Measurements from ENCODE around the gene CDIPT.
"Not testable (repeated sequence)": the region's sequence is repeated elsewhere in the genome, so short reads cannot be mapped to it uniquely, and the experiment has no call there.

The CDIPT gene

GRCh38 chr16:29858149-29858849, 4.7 kb downstream of the CDIPT start:
- no peak for DNase-seq (ENCODE audit: low read depth)

- DNase-seq (ENCODE audit: low read depth), result no peak
Observed at GRCh38 chr16:29857133-29857760, 5.8 kb downstream of the CDIPT start.

GRCh38 chr16:29854520-29855100, 8.4 kb downstream of the CDIPT start:
- no peak for DNase-seq (ENCODE audit: low read depth)

- DNase-seq (ENCODE audit: low read depth), result no peak
Observed at GRCh38 chr16:29852654-29853053, 10.4 kb downstream of the CDIPT start.

- no peak for DNase-seq (ENCODE audit: low read depth)
Observed at GRCh38 chr16:29850998-29851397, 12.0 kb downstream of the CDIPT start.

GRCh38 chr16:29849505-29849904, 13.5 kb downstream of the CDIPT start:
- no peak for DNase-seq (ENCODE audit: low read depth)

GRCh38 chr16:29848420-29849297, 14.4 kb downstream of the CDIPT start:
- DNase-seq (ENCODE audit: low read depth), result peak; percentile 70

GRCh38 chr16:29845656-29846055, 17.4 kb downstream of the CDIPT start:
- DNase-seq (ENCODE audit: low read depth), result no peak

GRCh38 chr16:29844575-29845331, 18.3 kb downstream of the CDIPT start:
- no peak for DNase-seq (ENCODE audit: low read depth)

GRCh38 chr16:29843931-29844330, 19.1 kb downstream of the CDIPT start:
- DNase-seq (ENCODE audit: low read depth), result no peak

- no peak for DNase-seq (ENCODE audit: low read depth)
Observed at GRCh38 chr16:29842732-29843346, 20.2 kb downstream of the CDIPT start.

GRCh38 chr16:29841631-29842030, 21.4 kb downstream of the CDIPT start:
- no peak for DNase-seq (ENCODE audit: low read depth)

GRCh38 chr16:29840240-29840639, 22.8 kb downstream of the CDIPT start:
- DNase-seq (ENCODE audit: low read depth), result no peak

GRCh38 chr16:29839822-29840221, 23.2 kb downstream of the CDIPT start:
- no peak for DNase-seq (ENCODE audit: low read depth)

- no peak for DNase-seq (ENCODE audit: low read depth)
Observed at GRCh38 chr16:29837841-29838240, 25.2 kb downstream of the CDIPT start.

- DNase-seq (ENCODE audit: low read depth), result no peak
Observed at GRCh38 chr16:29836623-29837022, 26.4 kb downstream of the CDIPT start.

- DNase-seq (ENCODE audit: low read depth), result no peak
Observed at GRCh38 chr16:29835926-29836325, 27.1 kb downstream of the CDIPT start.

GRCh38 chr16:29834079-29834478, 28.9 kb downstream of the CDIPT start:
- DNase-seq (ENCODE audit: low read depth), result no peak

- DNase-seq (ENCODE audit: low read depth), result not testable (repeated sequence)
Observed at GRCh38 chr16:29833219-29833618, 29.8 kb downstream of the CDIPT start.

GRCh38 chr16:29831490-29831889, 31.5 kb downstream of the CDIPT start:
- no peak for DNase-seq (ENCODE audit: low read depth)

GRCh38 chr16:29830774-29831173, 32.3 kb downstream of the CDIPT start:
- no peak for DNase-seq (ENCODE audit: low read depth)
